Epithelial cell of prostate (primary cell): ENCODE results near the gene SYNE1.

Experiments
- DNase-seq: peaks from one replicate; pipeline ENCODE4 v3.0.0-alpha.2; 2011; ENCODE audit warnings: low read depth, low spot score
- H3K27ac ChIP-seq: fragments of 450-650 bp; 2 replicates; pipeline ENCODE4 v1.5.1; 2017; ENCODE audit warnings: mild to moderate bottlenecking

The SYNE1 gene

DNA sequence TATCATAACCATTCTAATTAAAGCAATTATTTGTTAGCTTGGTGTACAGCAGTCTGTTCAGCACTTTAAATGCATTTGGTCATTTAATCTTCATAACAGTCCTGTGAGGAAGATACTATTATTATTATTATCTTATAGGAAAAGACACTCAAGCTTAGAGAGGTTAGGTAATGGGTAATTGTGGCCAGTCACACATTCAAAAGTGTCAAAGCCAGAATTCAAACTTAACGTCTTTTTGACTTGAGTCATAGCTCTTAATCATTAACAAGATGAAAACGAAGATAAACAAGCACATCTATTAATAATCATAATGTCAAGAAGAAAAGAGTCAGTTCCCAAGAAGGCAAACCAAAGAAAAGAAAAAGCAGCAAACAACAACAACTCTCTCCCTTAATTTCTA, 251.0 kb downstream of the SYNE1 start:
- DNase-seq: no peak
- no peak overlapping the region for H3K27ac ChIP-seq

DNA sequence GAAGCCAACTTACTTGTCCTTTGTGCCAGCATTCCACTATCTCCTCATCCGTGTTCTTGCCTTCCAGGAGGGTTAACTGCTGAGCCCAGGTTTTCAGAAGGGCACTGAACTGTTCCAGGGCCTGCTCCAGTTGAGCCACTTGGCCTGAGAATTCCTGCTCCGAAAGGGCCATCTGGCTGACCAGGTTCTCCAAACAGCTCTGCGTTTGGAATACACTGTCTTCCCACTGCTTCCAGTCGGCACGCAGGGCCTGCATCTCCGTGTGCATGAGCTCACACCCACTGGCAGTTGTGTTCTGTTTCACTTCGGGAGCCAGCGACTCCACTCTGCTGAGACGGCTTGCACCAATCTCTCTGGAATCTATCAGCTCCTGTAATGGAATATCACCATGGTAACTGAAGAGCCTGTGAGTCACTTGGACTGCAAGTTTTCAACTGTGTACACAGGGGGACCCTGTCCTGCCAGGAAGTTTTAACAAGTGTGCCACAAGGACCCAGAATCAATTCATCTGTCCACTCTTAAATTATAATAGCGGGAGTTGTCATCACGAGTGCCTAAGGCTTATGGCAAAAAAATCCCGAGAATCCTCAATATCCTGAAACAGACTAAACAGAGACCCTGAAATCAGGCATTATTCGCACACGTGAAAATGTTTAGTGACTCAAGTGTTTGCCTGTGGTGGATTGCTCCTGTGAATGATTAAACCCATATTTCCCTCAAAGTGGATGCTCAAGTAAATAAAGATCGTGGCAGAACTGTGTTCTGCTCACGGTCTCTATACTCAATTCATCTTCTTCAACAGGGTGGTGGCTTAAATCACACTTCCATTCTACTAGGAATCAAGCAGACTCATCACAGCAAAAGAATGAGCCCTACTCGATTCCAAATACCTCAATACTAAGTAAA, 255.9 kb downstream of the SYNE1 start:
- peak overlapping the region; percentile 78 for H3K27ac ChIP-seq
- no peak for DNase-seq

DNA sequence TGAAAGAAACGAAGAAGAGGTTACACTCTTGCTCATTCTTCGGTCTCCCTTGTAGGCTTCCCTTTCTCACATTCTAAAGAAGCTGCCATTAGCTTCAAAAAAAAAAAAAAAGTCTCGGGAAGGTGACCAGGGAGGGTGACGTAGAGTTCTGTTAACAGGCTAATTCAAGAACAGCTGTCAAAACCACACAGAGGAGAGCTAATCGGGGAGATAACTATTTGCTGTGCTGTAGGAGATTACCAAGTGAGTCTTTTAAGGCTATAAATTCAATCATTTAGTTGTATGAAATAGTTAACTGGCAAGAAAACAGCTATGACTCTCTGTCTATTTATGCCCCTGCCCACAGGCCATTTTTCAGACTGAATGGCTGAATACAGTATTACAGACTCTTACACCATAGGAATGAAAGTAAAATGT, 256.8 kb downstream of the SYNE1 start:
- peak overlapping the region; percentile 78 for H3K27ac ChIP-seq
- DNase-seq: no peak

DNA sequence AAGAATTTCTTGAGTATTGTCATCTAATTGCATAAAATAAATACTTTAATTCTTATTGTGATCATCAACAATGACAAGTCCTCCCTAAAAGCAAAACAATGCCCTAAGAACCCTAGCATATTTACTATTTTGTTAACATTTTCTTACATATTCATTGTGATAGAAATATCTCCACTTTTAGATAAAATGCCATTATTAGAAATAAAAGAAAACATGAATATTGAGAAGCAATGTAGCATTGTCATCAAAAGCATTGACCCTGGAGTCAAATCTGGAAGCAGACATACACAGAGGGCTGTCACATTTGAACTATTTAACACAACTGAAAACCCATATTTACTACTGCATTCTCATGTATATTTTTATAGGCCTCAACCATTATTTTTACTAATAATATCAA, 257.7 kb downstream of the SYNE1 start:
- peak overlapping the region; percentile 78 for H3K27ac ChIP-seq
- no peak for DNase-seq

GRCh38 chr6:152378169-152378568, 259.0 kb downstream of the SYNE1 start:
- no peak for DNase-seq

GRCh38 chr6:152375197-152375596, 262.0 kb downstream of the SYNE1 start:
- no peak for DNase-seq
- H3K27ac ChIP-seq: no peak overlapping the region

More at GRCh38 chr6:152378169-152378568, 259.0 kb downstream of the SYNE1 start:
- H3K27ac ChIP-seq: no peak overlapping the region

DNA sequence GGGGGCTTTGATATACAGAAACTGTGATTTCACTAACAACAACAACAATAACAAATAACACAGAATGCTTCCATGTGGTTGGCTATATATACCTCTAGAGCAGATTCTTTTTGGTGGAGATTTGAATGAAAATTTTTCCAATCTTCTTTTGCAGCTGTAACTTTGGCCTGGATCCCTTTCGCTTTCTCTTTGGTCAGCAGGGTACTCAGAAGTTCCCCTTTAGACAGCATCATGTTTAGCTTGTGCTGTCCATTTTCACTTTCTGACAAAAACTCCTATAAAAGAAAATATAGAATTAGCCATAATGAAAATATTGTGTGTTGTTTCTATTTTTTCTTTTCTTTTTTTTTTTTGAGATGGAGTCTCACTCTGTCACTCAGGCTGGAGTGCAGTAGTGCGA, 264.2 kb downstream of the SYNE1 start:
- DNase-seq: no peak
- H3K27ac ChIP-seq: no peak overlapping the region

GRCh38 chr6:152371775-152372174, 265.4 kb downstream of the SYNE1 start:
- no peak for DNase-seq
- H3K27ac ChIP-seq: no peak overlapping the region

DNA sequence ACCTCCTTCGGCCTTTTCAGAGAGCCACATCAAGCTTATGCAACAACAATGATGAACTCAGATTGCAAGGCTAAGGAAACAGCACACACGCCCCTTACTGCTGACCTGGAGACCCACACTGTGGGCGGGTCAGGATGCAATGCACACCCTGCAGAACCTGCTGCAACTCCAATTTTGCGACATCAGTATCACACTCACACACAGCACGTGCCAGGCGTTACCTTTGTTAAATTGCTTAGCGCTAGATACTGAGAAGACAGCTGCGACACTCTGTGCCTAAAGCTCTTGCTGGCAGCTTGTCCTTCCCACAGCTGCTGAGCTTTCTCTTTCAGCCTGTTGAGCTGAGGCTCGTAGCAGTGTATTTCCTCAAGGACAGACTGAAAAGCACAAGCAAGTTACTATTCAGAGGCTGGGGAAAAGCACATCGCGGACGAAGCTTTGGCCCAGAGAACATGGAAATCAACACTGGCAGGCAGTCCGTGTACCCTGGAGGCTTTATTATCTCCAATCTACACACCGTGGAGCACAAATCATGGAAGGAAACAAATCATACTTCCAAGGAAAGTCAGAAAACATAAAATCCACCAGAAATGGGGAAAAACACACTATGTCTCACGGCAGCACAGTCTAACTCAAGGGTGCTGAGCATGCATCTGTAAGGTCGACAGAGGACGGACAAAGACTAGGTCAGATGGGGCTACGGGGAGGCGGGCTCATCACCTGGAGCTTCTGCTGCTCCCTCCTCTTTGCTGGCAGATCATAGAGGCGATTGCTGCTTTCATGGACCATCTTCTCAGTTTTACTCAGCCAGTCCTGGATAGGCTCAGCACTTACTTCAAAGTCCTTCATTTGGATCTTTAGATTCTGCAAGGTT, 268.2 kb downstream of the SYNE1 start:
- no peak for DNase-seq
- H3K27ac ChIP-seq: no peak overlapping the region

DNA sequence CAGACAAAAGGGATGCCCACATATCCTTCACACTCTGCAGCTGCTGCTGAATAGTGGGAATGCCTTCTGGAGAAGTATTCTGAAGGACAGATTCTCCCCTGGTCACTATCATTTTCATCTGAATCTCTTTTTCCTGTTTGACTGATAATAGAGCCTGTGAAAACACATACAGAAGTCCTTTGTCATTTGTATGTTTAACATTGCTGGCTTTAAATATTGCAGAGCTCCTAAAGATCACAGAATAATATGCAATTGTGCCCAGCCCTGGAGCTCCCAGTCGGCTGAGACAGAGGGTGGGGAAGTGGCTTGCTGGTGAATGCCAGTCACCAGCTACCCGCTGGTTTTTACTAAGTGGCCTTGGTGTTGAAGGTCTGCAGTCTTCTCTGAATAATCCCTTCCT, 272.3 kb downstream of the SYNE1 start:
- no peak overlapping the region for H3K27ac ChIP-seq
- no peak for DNase-seq

DNA sequence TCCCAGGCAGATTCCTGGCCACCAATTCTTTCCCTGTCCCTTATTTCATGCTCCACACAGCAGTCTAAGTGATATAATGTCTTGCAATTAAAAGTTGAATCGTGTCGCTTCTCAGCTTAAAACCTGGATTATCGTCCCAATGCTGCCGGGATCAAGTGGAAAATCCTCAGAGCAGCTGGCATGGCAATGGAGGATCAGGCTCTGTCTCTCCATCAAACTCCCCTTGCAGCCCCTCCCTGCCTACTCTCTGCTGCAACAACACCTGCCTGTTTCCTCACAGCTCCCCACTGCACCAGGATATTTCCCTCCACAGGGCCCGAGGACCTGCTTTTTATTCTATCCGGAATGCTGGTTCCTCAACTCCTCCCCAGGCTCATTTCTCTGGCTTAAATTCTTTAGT, 277.1 kb downstream of the SYNE1 start:
- no peak for DNase-seq
- no peak overlapping the region for H3K27ac ChIP-seq

- H3K27ac ChIP-seq: no peak overlapping the region
- DNase-seq: no peak
Measured at GRCh38 chr6:152356662-152357061, 280.5 kb downstream of the SYNE1 start.

DNA sequence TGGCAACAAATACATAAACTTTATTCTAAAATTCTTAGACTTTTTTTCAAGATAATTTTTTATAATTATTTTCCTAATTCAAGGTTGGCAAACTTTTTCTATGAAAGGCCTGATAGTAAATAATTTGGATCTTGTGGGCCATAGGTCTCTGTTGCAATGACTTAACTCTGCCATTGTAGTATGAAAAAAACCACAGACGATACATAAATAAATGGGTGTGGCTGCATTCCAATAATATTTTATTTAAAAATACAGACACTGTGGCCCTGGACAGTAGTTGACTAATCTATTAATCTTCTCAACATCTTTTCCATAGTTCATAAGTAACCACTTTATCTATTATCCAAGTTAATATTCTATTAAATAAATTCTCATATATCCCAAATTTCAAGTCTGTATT, 281.1 kb downstream of the SYNE1 start:
- H3K27ac ChIP-seq: no peak overlapping the region
- no peak for DNase-seq

- no peak overlapping the region for H3K27ac ChIP-seq
- no peak for DNase-seq
Measured at GRCh38 chr6:152355166-152355565, 282.0 kb downstream of the SYNE1 start.

DNA sequence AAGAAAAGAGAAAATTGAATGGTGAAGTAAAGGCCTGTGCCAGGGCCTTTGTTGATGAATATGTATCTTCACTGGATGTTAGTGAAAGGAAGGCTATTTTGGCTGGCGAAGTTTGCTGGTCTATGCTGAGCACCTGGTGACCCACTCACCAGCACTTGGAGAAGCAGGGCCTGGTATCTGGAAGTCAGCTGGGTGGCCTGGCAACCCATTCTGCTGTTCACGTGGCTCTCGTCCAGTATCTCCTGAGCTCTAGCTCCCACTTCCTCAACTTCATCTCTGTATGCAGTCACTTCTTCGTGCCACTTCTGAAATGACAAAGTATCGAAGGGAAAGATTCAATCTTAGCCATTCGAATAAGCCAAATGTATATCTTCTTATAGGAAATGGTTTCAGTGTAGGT, 283.7 kb downstream of the SYNE1 start:
- DNase-seq: no peak
- H3K27ac ChIP-seq: no peak overlapping the region

- no peak overlapping the region for H3K27ac ChIP-seq
- DNase-seq: no peak
Measured at GRCh38 chr6:152351742-152352141, 285.4 kb downstream of the SYNE1 start.

GRCh38 chr6:152351110-152351509, 286.1 kb downstream of the SYNE1 start:
- H3K27ac ChIP-seq: no peak overlapping the region
- DNase-seq: no peak

- DNase-seq: no peak
- no peak overlapping the region for H3K27ac ChIP-seq
Measured at GRCh38 chr6:152348116-152348515, 289.0 kb downstream of the SYNE1 start.

DNA sequence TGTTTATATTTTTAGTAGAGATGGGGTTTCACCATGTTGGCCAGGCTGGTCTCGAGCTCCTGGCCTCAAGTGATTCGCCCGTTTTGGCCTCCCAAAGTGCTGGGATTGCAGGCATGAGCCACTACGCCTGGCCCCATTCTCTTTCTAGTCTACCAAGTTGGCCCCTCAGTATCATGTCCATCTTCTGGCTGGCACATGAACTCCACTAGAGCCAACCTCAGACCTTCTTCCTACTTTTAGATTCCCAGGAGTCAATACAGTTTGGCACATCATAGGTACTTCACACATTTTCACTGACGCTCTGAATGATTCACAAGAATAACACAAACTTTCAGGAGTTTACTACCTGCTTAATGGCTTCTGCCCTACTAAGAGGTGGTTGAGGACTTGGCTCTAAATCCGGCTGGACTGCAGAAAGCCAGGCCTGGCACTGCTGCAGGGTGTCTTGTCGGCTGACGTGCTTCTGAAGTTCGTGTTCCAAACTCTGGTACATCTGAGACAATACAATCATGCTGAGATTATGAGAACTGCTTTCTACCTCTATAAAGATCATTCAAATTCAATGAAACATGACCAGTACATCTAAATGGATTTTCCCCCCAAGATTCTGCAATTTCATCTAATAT, 293.3 kb downstream of the SYNE1 start:
- H3K27ac ChIP-seq: no peak overlapping the region
- no peak for DNase-seq

GRCh38 chr6:152341596-152341995, 295.6 kb downstream of the SYNE1 start:
- DNase-seq: no peak
- H3K27ac ChIP-seq: no peak overlapping the region
